CD4-positive, alpha-beta T cell treated with Interleukin-15 for 4 hours (primary cell): Measurements from ENCODE around the gene TUB.

Experiments
- DNase-seq: peaks from one replicate; pipeline ENCODE4 v3.0.0-alpha.2; 2020; ENCODE audit warnings: low spot score

The TUB gene

GRCh38 chr11:8069771-8070170, 11.2 kb upstream of the TUB start:
- no peak for DNase-seq

GRCh38 chr11:8070417-8071115, 10.4 kb upstream of the TUB start:
- peak; percentile 5 for DNase-seq

DNA sequence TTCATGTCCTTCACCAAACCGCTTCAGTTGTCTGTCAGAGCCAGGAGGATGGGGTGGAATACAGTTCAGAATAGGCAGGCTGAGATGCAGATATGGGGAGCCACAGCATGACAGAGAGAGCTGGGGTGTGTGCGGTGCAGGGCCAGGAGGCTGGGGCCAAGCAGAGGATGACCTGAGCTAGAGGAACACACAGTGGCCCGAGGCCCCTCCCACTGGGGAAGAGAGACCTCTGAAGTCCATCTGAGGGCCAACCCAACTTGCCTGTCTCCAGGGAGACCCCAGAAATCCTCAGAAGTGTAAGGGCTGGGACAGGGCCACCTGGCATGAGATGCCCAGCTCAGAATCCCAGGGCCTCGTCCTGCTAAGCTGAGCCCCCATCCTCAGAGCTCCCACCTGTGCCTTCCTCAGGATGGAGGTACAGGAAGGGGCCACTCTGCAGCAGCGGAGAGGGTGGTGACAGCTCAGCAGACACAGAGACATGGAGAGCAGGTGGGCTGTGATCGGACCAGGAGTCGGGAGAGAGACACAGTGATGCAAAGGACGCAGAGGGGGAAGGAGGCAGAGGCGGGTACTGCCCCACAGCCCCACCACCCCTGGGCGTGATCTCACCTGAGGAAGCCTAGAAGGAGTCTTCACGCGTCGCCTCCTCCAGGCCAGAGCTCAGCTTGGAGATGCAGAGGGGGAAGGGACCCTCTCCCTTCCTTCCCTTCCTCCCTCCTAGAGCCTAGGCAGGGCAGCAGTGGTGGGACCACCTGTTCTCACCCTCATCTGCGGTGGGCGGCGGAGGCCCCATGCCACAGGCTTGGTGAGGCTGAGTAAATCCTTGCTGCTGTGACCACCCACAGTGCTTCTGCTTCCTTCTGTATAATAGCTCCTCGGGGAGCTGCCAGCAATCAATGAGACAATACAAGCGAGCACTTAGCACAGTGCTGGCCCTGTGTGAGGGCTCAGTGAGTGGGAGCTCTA, 9.1 kb upstream of the TUB start:
- no peak for DNase-seq

DNA sequence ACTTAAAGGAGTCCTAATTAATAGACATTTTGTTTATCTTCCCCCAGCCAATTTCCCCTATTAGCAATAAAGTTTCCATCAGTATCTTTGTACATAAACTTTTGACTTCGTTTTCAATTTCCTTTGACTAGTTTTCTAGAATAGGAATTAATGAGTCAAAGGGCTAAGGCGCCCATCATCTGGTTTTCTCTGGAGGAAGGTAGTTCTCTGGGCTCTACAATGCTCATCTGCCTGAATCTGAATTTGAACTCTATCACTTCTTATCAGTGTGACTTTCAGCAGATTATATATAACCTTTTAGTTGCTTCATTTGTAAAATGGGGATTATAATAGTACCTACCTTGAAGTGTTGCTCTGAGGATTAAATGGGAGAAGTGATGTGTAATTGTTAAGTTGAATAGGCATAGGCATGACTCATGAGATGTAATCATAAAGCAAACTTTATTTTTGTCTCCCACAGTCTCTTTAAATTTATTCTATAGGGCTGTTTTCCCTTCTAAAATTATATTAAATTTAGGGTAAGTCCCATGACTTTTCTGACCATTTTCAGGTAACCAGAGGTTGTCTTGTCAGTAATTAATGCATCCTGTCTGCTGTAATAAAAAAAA, 5.8 kb upstream of the TUB start:
- no peak for DNase-seq

GRCh38 chr11:8079111-8079675, 1.8 kb upstream of the TUB start:
- no peak for DNase-seq

GRCh38 chr11:8080069-8080670, 841 bp upstream of the TUB start:
- no peak for DNase-seq

- DNase-seq: no peak
Observed at GRCh38 chr11:8081591-8082250, 710 bp downstream of the TUB start.

GRCh38 chr11:8082391-8083087, 1.5 kb downstream of the TUB start:
- no peak for DNase-seq

- no peak for DNase-seq
Observed at GRCh38 chr11:8083088-8083395, 2.0 kb downstream of the TUB start.

- no peak for DNase-seq
Observed at GRCh38 chr11:8083871-8084281, 2.9 kb downstream of the TUB start.

- DNase-seq: no peak
Observed at GRCh38 chr11:8084352-8084751, 3.3 kb downstream of the TUB start.

DNA sequence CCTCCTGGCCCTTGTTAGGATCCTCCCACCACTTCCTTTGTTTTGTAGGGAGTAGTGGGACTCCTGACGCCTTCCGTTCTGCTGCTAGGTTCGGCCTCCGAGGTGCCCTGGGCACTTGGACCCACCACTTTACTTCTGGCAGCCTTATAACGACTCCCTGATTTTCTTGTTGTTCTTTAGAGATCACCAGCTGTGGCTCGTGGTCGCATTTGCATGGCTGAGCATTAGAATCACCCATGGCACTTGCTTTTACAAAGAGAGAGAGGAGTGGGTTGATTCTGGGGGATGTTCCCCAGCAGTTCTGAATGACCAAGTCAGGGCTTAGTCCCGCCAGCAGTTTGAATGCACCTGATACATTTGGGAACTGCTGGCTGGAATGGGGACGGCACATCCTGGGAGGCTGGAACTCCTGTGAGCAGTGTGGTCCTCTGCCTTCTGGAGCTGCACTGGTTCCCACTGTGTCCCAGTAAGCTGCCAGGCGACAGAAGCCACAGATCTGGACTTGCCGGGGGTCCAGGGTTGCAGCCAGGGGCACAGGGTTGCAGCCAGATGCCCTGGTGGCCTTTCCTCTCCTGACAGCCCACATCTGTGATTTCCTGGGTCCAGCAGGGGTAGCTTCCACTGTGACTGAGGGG, 4.1 kb downstream of the TUB start:
- no peak for DNase-seq

- no peak for DNase-seq
Observed at GRCh38 chr11:8086001-8086479, 5.0 kb downstream of the TUB start.

GRCh38 chr11:8086571-8086970, 5.6 kb downstream of the TUB start:
- DNase-seq: no peak

DNA sequence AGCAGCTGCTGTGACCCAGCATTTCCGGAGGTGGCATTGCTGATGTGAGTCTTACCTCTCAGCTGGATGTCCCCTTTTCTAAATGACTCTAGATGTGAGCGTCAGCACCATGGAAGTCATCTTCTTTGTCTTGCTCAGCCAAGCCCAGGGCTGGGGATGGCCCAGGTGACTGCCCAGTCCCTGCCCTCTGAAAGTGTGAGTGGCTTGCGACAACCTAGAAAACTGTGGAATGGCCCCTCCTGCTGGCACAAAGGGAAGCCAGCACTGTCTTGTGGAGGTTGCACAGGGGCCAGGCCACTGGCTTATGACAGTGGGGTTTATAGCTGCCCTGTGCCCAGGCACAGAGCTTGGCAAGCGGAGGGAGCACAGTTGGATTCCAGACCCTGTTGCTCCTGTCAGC, 6.2 kb downstream of the TUB start:
- no peak for DNase-seq

DNA sequence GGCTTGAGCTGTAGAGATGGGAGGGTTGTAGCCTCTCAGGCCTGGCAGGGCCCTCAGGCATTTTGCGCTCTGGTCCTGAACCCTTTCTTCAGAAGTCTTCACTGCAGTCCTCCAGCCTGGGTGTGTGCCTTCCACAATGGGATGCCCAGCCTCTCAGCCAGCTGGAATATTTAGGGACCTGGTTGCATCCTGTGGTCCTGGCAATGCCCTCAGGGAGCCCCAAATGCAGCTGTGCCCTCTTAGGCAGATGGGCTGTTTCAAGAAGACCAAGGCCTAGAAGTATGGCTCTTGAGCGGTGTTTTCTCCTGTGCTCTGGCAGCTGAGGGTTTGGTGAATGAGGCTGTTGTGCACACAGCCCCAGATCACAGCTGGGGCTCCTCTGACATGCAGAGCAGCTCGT, 6.7 kb downstream of the TUB start:
- no peak for DNase-seq

- no peak for DNase-seq
Observed at GRCh38 chr11:8089791-8090510, 8.9 kb downstream of the TUB start.

GRCh38 chr11:8090756-8091155, 9.7 kb downstream of the TUB start:
- DNase-seq: no peak

DNA sequence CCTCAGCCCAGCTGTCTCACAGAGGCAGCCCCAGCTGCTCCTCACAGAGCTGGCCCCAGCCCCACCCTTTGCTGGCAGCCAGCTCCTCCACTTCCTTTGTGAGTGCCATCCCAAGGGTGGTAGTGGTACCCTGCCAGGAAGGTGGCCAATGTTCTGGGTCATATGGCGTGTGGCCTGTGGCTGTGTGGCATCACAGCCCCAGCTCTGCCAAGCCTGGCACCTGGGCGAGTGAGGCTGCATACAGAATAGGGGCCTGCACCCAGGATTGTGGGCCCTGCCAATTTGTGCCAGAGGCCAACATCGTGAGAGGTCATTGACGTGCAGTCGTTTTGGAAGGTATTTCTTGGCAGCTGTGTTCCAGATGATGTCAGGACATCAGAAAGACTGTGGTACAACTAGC, 10.7 kb downstream of the TUB start:
- no peak for DNase-seq
